Measurements from ENCODE around the gene SMIM9.

SMIM9 gene

GRCh38 chrX:154804957-154805695 lies 29.3 kb downstream of the SMIM9 start, which contains the start of gene MPP1 (continued):
- TF ChIP-seq ZNF510 (tag by site-specific recombination; IDR thresholded peaks at IDR 0.05; ENCODE audit: insufficient replicate concordance), result no peak
- TF ChIP-seq ZNF473 (tag by site-specific recombination; IDR thresholded peaks at IDR 0.05), result no peak
- TF ChIP-seq EGR2 (tag by site-specific recombination; IDR thresholded peaks at IDR 0.05; ENCODE audit: low read depth), result peak; percentile 94
- peak; percentile 96 for TF ChIP-seq ZBTB20 (tag by site-specific recombination; IDR thresholded peaks at IDR 0.05)
- no peak for TF ChIP-seq ZNF777 (tag by site-specific recombination; IDR thresholded peaks at IDR 0.05; ENCODE audit: borderline replicate concordance)
- no peak for TF ChIP-seq ZNF701 (tag by site-specific recombination; IDR thresholded peaks at IDR 0.05)
- no peak for TF ChIP-seq ZBTB10 (tag by site-specific recombination; IDR thresholded peaks at IDR 0.05)
- no peak for TF ChIP-seq ZNF521 (tag by site-specific recombination; IDR thresholded peaks at IDR 0.05)
- TF ChIP-seq ZNF266 (tag by site-specific recombination; IDR thresholded peaks at IDR 0.05; ENCODE audit: low read depth), result no peak
- TF ChIP-seq SP3 (tag by site-specific recombination; IDR thresholded peaks at IDR 0.05), result peak; percentile 93

DNA sequence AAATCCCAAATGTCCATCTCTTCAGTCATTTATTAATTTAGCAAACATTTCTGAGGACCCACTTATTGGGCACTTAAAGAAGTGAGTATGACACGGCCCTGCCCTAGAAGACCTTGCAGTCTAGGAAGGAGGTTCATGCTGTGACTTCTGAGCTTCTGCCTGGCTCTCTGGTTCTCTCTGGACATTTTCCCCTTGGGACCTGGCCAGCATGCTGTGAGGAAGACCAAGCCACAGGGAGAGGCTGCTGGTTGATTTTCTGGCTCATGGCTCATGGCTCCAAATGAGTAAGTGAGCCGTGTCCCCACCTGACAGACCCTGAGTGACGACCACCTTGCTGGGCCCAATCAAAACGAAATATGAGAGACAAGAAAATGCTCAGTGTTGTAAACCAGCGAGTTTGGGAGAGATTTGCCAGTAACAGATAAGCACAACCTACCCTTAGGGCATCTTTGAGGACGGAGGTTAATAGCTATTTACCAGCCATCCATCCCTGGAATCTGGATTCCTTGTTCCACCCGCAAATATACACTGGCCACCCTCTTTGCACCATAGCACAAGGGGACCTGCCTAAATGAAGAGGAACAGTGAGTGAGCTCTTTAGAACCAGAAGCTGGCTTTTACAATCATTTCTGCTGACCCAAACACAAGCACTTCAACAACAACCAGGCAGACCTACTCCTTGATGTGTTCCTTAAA lies 30.1 kb downstream of the SMIM9 start:
- TF ChIP-seq ZNF639 (tag by site-specific recombination; IDR thresholded peaks at IDR 0.05) (no peak), MYNN (tag by site-specific recombination; IDR thresholded peaks at IDR 0.05; ENCODE audit: borderline replicate concordance) (no peak), BCL11A (tag by site-specific recombination; IDR thresholded peaks at IDR 0.05; ENCODE audit: low read depth) (no peak), ZBTB20 (tag by site-specific recombination; IDR thresholded peaks at IDR 0.05) (peak; percentile 84), ZNF335 (tag by site-specific recombination; conservative IDR thresholded peaks at IDR 0.05) (peak; percentile 72; the same call in 1 of the 2 replicates)
- Histone ChIP-seq H3K9me3 (ENCODE audit: control insufficient read depth, insufficient read depth, low read depth, low read length) (no peaks in the 10 kb centered on the region), H3K36me3 (ENCODE audit: control insufficient read depth in 2 of 2, insufficient read depth in 1 of 2, low read length in 2 of 2) (no peaks in the 10 kb centered on the region), H3K27ac (ENCODE audit: extremely low read depth, low read depth, low read length) (peak overlapping the region; percentile 63; the same call in 1 of the 2 replicates), H3K4me1 (ENCODE audit: control insufficient read depth, insufficient read depth, low read length) (peaks cover 16% of the 10 kb centered on the region), H3K4me3 (ENCODE audit: low read depth, low read length) (peak overlapping the region; percentile 71)
- CTCF ChIA-PET, result interaction anchor here (0.7 to 1.0 kb wide), 2 partner anchors 19 to 56 kb away, joined by 3 read pairs; no protein-coding TSS in a partner anchor
- POLR2A ChIA-PET, result interaction anchor here (1.3 kb wide), 1 partner anchor 41 kb away, joined by 14 read pairs; the partner anchor contains the start of gene DKC1

GRCh38 chrX:154802947-154803346 lies 31.5 kb downstream of the SMIM9 start:
- Histone ChIP-seq H3K27ac (ENCODE audit: extremely low read depth, low read depth, low read length) (no peak overlapping the region), H3K4me1 (ENCODE audit: control insufficient read depth, insufficient read depth, low read length) (peaks cover 18% of the 10 kb centered on the region), H3K4me3 (ENCODE audit: low read depth, low read length) (no peak overlapping the region), H3K9me3 (ENCODE audit: control insufficient read depth, insufficient read depth, low read depth, low read length) (no peaks in the 10 kb centered on the region), H3K36me3 (ENCODE audit: control insufficient read depth in 2 of 2, insufficient read depth in 1 of 2, low read length in 2 of 2) (no peaks in the 10 kb centered on the region)
- TF ChIP-seq ZNF600 (tag by site-specific recombination; IDR thresholded peaks at IDR 0.05) (peak; percentile 58), SCRT2 (tag by site-specific recombination; IDR thresholded peaks at IDR 0.05) (peak; percentile 64)
- TF ChIP-seq, protein P1, sequence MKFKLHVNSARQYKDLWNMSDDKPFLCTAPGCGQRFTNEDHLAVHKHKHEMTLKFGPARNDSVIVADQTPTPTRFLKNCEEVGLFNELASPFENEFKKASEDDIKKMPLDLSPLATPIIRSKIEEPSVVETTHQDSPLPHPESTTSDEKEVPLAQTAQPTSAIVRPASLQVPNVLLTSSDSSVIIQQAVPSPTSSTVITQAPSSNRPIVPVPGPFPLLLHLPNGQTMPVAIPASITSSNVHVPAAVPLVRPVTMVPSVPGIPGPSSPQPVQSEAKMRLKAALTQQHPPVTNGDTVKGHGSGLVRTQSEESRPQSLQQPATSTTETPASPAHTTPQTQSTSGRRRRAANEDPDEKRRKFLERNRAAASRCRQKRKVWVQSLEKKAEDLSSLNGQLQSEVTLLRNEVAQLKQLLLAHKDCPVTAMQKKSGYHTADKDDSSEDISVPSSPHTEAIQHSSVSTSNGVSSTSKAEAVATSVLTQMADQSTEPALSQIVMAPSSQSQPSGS (tag by site-specific recombination; IDR thresholded peaks at IDR 0.05; ENCODE audit: low read depth), result no peak
- ChIA-PET POLR2A (no interaction called here), CTCF (interaction anchor here (0.7 kb wide), 1 partner anchor 10 kb away, joined by 3 read pairs; no protein-coding TSS in a partner anchor)

Measured in HEK293 (cell line).